ENCODE data around the gene PRCP. TPM values are rescaled to one million over a fixed set of nuclear protein-coding genes. Genes with fewer than 3 reads are reported as not detected.

Gene PRCP
- total RNA-seq, 1 experiment from 2014 or later, result 49.1 TPM

- in situ Hi-C loops (cut with HindIII; ENCODE audit: low sequenced_read_pairs), result no loop called here
- no peak for DNase-seq (ENCODE audit: low spot score)
Observed at GRCh38 chr11:82909015-82909640, 8.9 kb upstream of the PRCP start.

GRCh38 chr11:82908311-82908710 is 8.1 kb upstream of the PRCP start:
- in situ Hi-C loops (cut with HindIII; ENCODE audit: low sequenced_read_pairs), result no loop called here
- no peak for DNase-seq (ENCODE audit: low spot score)

- in situ Hi-C loops (cut with HindIII; ENCODE audit: low sequenced_read_pairs), result no loop called here
- no peak for DNase-seq (ENCODE audit: low spot score)
Observed at GRCh38 chr11:82907371-82907770, 7.1 kb upstream of the PRCP start.

GRCh38 chr11:82906931-82907330 is 6.7 kb upstream of the PRCP start:
- in situ Hi-C loops (cut with HindIII; ENCODE audit: low sequenced_read_pairs), result no loop called here
- DNase-seq (ENCODE audit: low spot score), result no peak

GRCh38 chr11:82906236-82906635 is 6.0 kb upstream of the PRCP start:
- DNase-seq (ENCODE audit: low spot score), result peak; percentile 47

GRCh38 chr11:82903843-82904586 is 3.8 kb upstream of the PRCP start:
- in situ Hi-C loops (cut with HindIII; ENCODE audit: low sequenced_read_pairs), result no loop called here
- DNase-seq (ENCODE audit: low spot score), result no peak

More at GRCh38 chr11:82906236-82906635, 6.0 kb upstream of the PRCP start:
- in situ Hi-C loops (cut with HindIII; ENCODE audit: low sequenced_read_pairs), result no loop called here

- in situ Hi-C loops (cut with HindIII; ENCODE audit: low sequenced_read_pairs), result no loop called here
- no peak for DNase-seq (ENCODE audit: low spot score)
Observed at GRCh38 chr11:82902880-82903279, 2.6 kb upstream of the PRCP start.

GRCh38 chr11:82901922-82902485 is 1.8 kb upstream of the PRCP start:
- DNase-seq (ENCODE audit: low spot score), result no peak
- in situ Hi-C loops (cut with HindIII; ENCODE audit: low sequenced_read_pairs), result no loop called here

GRCh38 chr11:82901165-82901921 is 1.1 kb upstream of the PRCP start, which contains the start of gene DDIAS:
Gene DDIAS, plus strand, starts transcription at chr11:82901736. Its CDS starts 13,003 bp downstream, at chr11:82914739.
- in situ Hi-C loops (cut with HindIII; ENCODE audit: low sequenced_read_pairs), result no loop called here
- DNase-seq (ENCODE audit: low spot score), result peak; percentile 99

GRCh38 chr11:82899957-82900276 is 313 bp downstream of the PRCP start:
- in situ Hi-C loops (cut with HindIII; ENCODE audit: low sequenced_read_pairs), result no loop called here
- no peak for DNase-seq (ENCODE audit: low spot score)

GRCh38 chr11:82899186-82899820 is 927 bp downstream of the PRCP start:
- in situ Hi-C loops (cut with HindIII; ENCODE audit: low sequenced_read_pairs), result no loop called here

GRCh38 chr11:82898241-82898640 is 2.0 kb downstream of the PRCP start:
- in situ Hi-C loops (cut with HindIII; ENCODE audit: low sequenced_read_pairs), result no loop called here
- no peak for DNase-seq (ENCODE audit: low spot score)

More at GRCh38 chr11:82899186-82899820, 927 bp downstream of the PRCP start:
- DNase-seq (ENCODE audit: low spot score), result peak; percentile 28

GRCh38 chr11:82896183-82896582 is 4.0 kb downstream of the PRCP start:
- no peak for DNase-seq (ENCODE audit: low spot score)
- in situ Hi-C loops (cut with HindIII; ENCODE audit: low sequenced_read_pairs), result no loop called here

GRCh38 chr11:82895437-82896091 is 4.7 kb downstream of the PRCP start:
- DNase-seq (ENCODE audit: low spot score), result no peak
- in situ Hi-C loops (cut with HindIII; ENCODE audit: low sequenced_read_pairs), result no loop called here

GRCh38 chr11:82892611-82893169 is 7.5 kb downstream of the PRCP start:
- no peak for DNase-seq (ENCODE audit: low spot score)
- in situ Hi-C loops (cut with HindIII; ENCODE audit: low sequenced_read_pairs), result no loop called here

GRCh38 chr11:82890936-82891335 is 9.3 kb downstream of the PRCP start:
- DNase-seq (ENCODE audit: low spot score), result no peak
- in situ Hi-C loops (cut with HindIII; ENCODE audit: low sequenced_read_pairs), result no loop called here

GRCh38 chr11:82890002-82890341 is 10.3 kb downstream of the PRCP start:
- no peak for DNase-seq (ENCODE audit: low spot score)
- in situ Hi-C loops (cut with HindIII; ENCODE audit: low sequenced_read_pairs), result no loop called here

GRCh38 chr11:82889133-82890001 is 10.9 kb downstream of the PRCP start:
- in situ Hi-C loops (cut with HindIII; ENCODE audit: low sequenced_read_pairs), result no loop called here
- DNase-seq (ENCODE audit: low spot score), result no peak
